Subcutaneous adipose tissue (tissue), 4 donors: Measurements from ENCODE around the gene KRT1. TPM values are rescaled to one million over a fixed set of nuclear protein-coding genes. Genes with fewer than 3 reads are reported as not detected.

Experiments used
- CTCF ChIP-seq: fragments of 450-650 bp; IDR thresholded peaks from one replicate; pipeline ENCODE4 v1.5.1; 2016; ENCODE audit warnings: low read depth, mild to moderate bottlenecking, control low read depth, antibody characterized with exemption, moderate library complexity
- total RNA-seq, 4 donors: library from RNA; depleted of rRNA; stranded (reverse); fragments of >200 nt; gene quantifications; one replicate each; pipeline ENCODE4 v1.1.0, GENCODE V29; 2016

The KRT1 gene
- total RNA-seq, 4 donors from 2014 or later, result 0.38 TPM; not detected in 3

GRCh38 chr12:52682938-52683574 is 2.8 kb upstream of the KRT1 start:
- no peak for TF ChIP-seq CTCF

GRCh38 chr12:52682381-52682660 is 2.1 kb upstream of the KRT1 start:
- no peak for TF ChIP-seq CTCF

- TF ChIP-seq CTCF, result no peak
Observed at GRCh38 chr12:52681526-52682380, 1.5 kb upstream of the KRT1 start.

- TF ChIP-seq CTCF, result no peak
Observed at GRCh38 chr12:52679875-52680274, 332 bp downstream of the KRT1 start.

GRCh38 chr12:52677671-52678070 is 2.5 kb downstream of the KRT1 start:
- no peak for TF ChIP-seq CTCF

GRCh38 chr12:52677126-52677525 is 3.1 kb downstream of the KRT1 start:
- TF ChIP-seq CTCF, result no peak

- no peak for TF ChIP-seq CTCF
Observed at GRCh38 chr12:52676163-52676562, 4.0 kb downstream of the KRT1 start.
